ENCODE measurements around the gene OR52J3.

DNA sequence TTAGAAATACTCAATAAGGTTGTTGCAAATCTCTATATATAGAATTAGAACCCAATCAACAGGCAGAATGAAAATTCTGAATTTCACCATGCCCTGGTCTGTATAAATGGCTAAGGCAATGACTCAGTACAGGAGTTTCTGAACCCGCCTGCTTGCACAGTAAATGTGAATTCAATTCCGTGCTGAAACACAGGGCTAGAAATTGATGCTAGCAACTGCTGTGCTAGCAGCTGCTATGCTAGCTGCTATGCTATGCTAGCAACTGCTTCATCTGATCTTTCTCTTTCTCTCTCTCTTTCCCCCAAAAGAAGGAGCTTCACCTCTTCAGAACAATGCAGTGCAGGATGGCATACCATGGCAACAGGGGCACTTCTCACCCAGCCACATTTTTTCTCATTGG lies 9.7 kb upstream of the OR52J3 start:
- TF ChIP-seq, protein P1, sequence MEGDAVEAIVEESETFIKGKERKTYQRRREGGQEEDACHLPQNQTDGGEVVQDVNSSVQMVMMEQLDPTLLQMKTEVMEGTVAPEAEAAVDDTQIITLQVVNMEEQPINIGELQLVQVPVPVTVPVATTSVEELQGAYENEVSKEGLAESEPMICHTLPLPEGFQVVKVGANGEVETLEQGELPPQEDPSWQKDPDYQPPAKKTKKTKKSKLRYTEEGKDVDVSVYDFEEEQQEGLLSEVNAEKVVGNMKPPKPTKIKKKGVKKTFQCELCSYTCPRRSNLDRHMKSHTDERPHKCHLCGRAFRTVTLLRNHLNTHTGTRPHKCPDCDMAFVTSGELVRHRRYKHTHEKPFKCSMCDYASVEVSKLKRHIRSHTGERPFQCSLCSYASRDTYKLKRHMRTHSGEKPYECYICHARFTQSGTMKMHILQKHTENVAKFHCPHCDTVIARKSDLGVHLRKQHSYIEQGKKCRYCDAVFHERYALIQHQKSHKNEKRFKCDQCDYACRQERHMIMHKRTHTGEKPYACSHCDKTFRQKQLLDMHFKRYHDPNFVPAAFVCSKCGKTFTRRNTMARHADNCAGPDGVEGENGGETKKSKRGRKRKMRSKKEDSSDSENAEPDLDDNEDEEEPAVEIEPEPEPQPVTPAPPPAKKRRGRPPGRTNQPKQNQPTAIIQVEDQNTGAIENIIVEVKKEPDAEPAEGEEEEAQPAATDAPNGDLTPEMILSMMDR (IDR thresholded peaks at IDR 0.05) = no peak
- TF ChIP-seq POLR2A (IDR thresholded peaks at IDR 0.05) = no peak

All from adrenal gland (tissue), 5 donors.